Measurements from ENCODE around the gene N4BP3. TPM values are rescaled to one million over a fixed set of nuclear protein-coding genes. Genes with fewer than 3 reads are reported as not detected.
A peak's percentile ranks its signal among the peaks of the same experiment; 100 is the strongest.

The N4BP3 gene
- total and polyA plus RNA-seq, 2 of the 13 experiments (the other 11 are each of a cell fraction or from before 2014, with no cell fraction given): 0.13 TPM; not detected in 1

- TF ChIP-seq HDAC2 (CRISPR knock-in tag; IDR thresholded peaks at IDR 0.05) (no peak; the same call in 1 of the 2 replicates), ZNF34 (CRISPR knock-in tag; IDR thresholded peaks at IDR 0.05; ENCODE audit: borderline replicate concordance) (0 out of 2 replicates have a peak, but pooled peaks have one; percentile 77), POLR2AphosphoS5 (IDR thresholded peaks at IDR 0.05; ENCODE audit: low read depth, low read length) (peak; percentile 51; the same call in 1 of the 2 replicates), ZSCAN20 (CRISPR knock-in tag; IDR thresholded peaks at IDR 0.05; ENCODE audit: borderline replicate concordance) (peak; percentile 73; the same call in 1 of the 2 replicates), NFYC (CRISPR knock-in tag; IDR thresholded peaks at IDR 0.05) (peak; percentile 28; the same call in 1 of the 2 replicates), CENPT (CRISPR knock-in tag; IDR thresholded peaks at IDR 0.05; ENCODE audit: low read depth) (0 out of 2 replicates have a peak, but pooled peaks have one; percentile 67), ZNF564 (CRISPR knock-in tag; IDR thresholded peaks at IDR 0.05) (peak; percentile 68; the same call in 1 of the 2 replicates), ZXDC (CRISPR knock-in tag; IDR thresholded peaks at IDR 0.05) (0 out of 2 replicates have a peak, but pooled peaks have one; percentile 48), ARNTL (CRISPR knock-in tag; IDR thresholded peaks at IDR 0.05) (peak; percentile 74; the same call in 1 of the 2 replicates), REL (CRISPR knock-in tag; conservative IDR thresholded peaks at IDR 0.05) (no peak)
- TF ChIP-seq, protein P1, sequence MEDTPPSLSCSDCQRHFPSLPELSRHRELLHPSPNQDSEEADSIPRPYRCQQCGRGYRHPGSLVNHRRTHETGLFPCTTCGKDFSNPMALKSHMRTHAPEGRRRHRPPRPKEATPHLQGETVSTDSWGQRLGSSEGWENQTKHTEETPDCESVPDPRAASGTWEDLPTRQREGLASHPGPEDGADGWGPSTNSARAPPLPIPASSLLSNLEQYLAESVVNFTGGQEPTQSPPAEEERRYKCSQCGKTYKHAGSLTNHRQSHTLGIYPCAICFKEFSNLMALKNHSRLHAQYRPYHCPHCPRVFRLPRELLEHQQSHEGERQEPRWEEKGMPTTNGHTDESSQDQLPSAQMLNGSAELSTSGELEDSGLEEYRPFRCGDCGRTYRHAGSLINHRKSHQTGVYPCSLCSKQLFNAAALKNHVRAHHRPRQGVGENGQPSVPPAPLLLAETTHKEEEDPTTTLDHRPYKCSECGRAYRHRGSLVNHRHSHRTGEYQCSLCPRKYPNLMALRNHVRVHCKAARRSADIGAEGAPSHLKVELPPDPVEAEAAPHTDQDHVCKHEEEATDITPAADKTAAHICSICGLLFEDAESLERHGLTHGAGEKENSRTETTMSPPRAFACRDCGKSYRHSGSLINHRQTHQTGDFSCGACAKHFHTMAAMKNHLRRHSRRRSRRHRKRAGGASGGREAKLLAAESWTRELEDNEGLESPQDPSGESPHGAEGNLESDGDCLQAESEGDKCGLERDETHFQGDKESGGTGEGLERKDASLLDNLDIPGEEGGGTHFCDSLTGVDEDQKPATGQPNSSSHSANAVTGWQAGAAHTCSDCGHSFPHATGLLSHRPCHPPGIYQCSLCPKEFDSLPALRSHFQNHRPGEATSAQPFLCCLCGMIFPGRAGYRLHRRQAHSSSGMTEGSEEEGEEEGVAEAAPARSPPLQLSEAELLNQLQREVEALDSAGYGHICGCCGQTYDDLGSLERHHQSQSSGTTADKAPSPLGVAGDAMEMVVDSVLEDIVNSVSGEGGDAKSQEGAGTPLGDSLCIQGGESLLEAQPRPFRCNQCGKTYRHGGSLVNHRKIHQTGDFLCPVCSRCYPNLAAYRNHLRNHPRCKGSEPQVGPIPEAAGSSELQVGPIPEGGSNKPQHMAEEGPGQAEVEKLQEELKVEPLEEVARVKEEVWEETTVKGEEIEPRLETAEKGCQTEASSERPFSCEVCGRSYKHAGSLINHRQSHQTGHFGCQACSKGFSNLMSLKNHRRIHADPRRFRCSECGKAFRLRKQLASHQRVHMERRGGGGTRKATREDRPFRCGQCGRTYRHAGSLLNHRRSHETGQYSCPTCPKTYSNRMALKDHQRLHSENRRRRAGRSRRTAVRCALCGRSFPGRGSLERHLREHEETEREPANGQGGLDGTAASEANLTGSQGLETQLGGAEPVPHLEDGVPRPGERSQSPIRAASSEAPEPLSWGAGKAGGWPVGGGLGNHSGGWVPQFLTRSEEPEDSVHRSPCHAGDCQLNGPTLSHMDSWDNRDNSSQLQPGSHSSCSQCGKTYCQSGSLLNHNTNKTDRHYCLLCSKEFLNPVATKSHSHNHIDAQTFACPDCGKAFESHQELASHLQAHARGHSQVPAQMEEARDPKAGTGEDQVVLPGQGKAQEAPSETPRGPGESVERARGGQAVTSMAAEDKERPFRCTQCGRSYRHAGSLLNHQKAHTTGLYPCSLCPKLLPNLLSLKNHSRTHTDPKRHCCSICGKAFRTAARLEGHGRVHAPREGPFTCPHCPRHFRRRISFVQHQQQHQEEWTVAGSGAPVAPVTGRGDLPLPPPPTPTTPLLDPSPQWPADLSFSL (CRISPR knock-in tag; IDR thresholded peaks at IDR 0.05): no peak
- TF ChIP-seq, protein P2, sequence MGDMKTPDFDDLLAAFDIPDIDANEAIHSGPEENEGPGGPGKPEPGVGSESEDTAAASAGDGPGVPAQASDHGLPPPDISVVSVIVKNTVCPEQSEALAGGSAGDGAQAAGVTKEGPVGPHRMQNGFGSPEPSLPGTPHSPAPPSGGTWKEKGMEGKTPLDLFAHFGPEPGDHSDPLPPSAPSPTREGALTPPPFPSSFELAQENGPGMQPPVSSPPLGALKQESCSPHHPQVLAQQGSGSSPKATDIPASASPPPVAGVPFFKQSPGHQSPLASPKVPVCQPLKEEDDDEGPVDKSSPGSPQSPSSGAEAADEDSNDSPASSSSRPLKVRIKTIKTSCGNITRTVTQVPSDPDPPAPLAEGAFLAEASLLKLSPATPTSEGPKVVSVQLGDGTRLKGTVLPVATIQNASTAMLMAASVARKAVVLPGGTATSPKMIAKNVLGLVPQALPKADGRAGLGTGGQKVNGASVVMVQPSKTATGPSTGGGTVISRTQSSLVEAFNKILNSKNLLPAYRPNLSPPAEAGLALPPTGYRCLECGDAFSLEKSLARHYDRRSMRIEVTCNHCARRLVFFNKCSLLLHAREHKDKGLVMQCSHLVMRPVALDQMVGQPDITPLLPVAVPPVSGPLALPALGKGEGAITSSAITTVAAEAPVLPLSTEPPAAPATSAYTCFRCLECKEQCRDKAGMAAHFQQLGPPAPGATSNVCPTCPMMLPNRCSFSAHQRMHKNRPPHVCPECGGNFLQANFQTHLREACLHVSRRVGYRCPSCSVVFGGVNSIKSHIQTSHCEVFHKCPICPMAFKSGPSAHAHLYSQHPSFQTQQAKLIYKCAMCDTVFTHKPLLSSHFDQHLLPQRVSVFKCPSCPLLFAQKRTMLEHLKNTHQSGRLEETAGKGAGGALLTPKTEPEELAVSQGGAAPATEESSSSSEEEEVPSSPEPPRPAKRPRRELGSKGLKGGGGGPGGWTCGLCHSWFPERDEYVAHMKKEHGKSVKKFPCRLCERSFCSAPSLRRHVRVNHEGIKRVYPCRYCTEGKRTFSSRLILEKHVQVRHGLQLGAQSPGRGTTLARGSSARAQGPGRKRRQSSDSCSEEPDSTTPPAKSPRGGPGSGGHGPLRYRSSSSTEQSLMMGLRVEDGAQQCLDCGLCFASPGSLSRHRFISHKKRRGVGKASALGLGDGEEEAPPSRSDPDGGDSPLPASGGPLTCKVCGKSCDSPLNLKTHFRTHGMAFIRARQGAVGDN (CRISPR knock-in tag; IDR thresholded peaks at IDR 0.05): peak; percentile 87
Measured at GRCh38 chr5:178130576-178131445, 17.5 kb downstream of the N4BP3 start, which contains the start of gene RMND5B (continued).
